ENCODE results near the gene MAD1L1.

DNA sequence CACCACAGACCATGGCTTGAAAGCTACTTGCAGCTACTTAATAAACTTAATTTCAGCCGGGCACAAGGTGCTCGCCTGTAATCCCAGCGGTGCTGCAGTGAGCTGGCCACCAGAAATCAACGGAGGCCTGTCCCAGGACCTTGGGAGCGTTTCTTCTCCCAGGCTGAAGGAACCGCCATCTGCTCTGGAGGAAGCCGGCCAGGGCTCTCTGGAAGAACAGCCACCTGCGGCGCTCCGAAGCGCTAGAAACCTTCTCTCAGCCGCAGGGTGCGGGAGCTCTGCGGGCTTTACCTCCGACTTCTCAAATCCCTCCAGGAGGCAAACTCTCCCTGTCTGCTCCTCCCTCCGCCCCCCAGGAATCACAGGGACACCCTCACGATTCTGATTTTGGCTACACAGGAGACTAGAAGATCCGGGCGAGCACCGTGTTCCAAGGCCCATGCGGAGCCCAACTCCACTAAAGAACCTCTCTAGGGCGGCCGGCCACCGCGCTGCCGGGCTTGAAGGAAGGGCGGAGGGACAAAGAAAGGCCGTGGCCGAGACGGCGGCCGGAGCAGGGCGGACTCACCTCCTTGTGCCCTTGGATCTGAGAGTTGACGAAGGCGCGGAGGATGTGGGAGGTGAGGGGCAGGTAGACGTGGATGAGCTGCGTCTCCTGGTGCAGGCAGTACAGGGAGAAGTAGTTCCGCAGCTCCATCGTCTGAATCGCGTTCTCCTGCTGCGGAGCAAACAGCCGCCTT lies 23.7 kb upstream of the MAD1L1 start:
- TF ChIP-seq ZFYVE20 (CRISPR knock-in tag; IDR thresholded peaks at IDR 0.05; ENCODE audit: borderline replicate concordance, low read depth) (no peak), SRSF1 (optimal IDR thresholded peaks at IDR 0.05; ENCODE audit: low read depth, low read length) (no peak), POLR2AphosphoS5 (IDR thresholded peaks at IDR 0.05; ENCODE audit: low read depth, low read length) (no peak)

Measured in HepG2 (cell line).